ENCODE measurements around the gene ARAP2. TPM values are rescaled to one million over a fixed set of nuclear protein-coding genes. Genes with fewer than 3 reads are reported as not detected.

The ARAP2 gene
- total and polyA plus RNA-seq, 11 donors, result 0.38 to 17.0 (median 3.4) TPM

- Histone ChIP-seq H3K27me3 (no peaks in the 10 kb centered on the region), H3K9me3 (no peaks in the 10 kb centered on the region), H3K27ac (no peak overlapping the region), H3K36me3 (peaks cover 0 to 18% (median 0%) of the 10 kb centered on the region in 9 donors), H3K4me3 (no peak overlapping the region), H3K4me1 (peaks cover 0 to 7% (median 0%) of the 10 kb centered on the region in 12 donors)
- ATAC-seq (peak in 1 of 4 donors; percentile 56), DNase-seq (no peak)
- WGBS, 4 donors, result 80 to 86% (median 82%) methylated on average over 1 of the region's 1 CpG
- no peak for TF ChIP-seq CTCF (IDR thresholded peaks at IDR 0.05)
- TF ChIP-seq POLR2A (IDR thresholded peaks at IDR 0.05), result no peak
- intact Hi-C loops (cut with DNase I), result no loop called here
These were observed 101.8 kb downstream of the ARAP2 start for GRCh38 chr4:36142504-36142903.

GRCh38 chr4:36141186-36141585, 103.1 kb downstream of the ARAP2 start:
- WGBS, 4 donors, result 62 to 81% (median 71%) methylated on average over 1 of the region's 1 CpG
- Histone ChIP-seq H3K27me3 (no peaks in the 10 kb centered on the region), H3K4me3 (no peak overlapping the region), H3K9me3 (no peaks in the 10 kb centered on the region), H3K27ac (no peak overlapping the region), H3K4me1 (peaks cover 0 to 7% (median 0%) of the 10 kb centered on the region in 12 donors), H3K36me3 (peaks cover 0 to 6% (median 0%) of the 10 kb centered on the region in 9 donors)
- DNase-seq, result no peak
- intact Hi-C loops (cut with DNase I), result no loop called here
- TF ChIP-seq POLR2A (IDR thresholded peaks at IDR 0.05) (no peak), CTCF (IDR thresholded peaks at IDR 0.05) (no peak)
- ATAC-seq, result no peak

- ATAC-seq (no peak), DNase-seq (no peak)
- Histone ChIP-seq H3K4me1 (peaks cover 0 to 7% (median 0%) of the 10 kb centered on the region in 12 donors), H3K27me3 (no peaks in the 10 kb centered on the region), H3K4me3 (no peak overlapping the region), H3K27ac (no peak overlapping the region), H3K36me3 (peaks cover 0 to 5% (median 0%) of the 10 kb centered on the region in 9 donors), H3K9me3 (no peaks in the 10 kb centered on the region)
- TF ChIP-seq CTCF (IDR thresholded peaks at IDR 0.05) (no peak), POLR2A (IDR thresholded peaks at IDR 0.05) (no peak)
- intact Hi-C loops (cut with DNase I), result no loop called here
These were observed 103.9 kb downstream of the ARAP2 start for GRCh38 chr4:36140421-36140820.

- H3K9me3 ChIP-seq, result no peaks in the 10 kb centered on the region
- TF ChIP-seq CTCF (IDR thresholded peaks at IDR 0.05), result no peak
- no peak for TF ChIP-seq POLR2A (IDR thresholded peaks at IDR 0.05)
- H3K4me3 ChIP-seq, result no peak overlapping the region
- no peak overlapping the region for H3K27ac ChIP-seq
- no peaks in the 10 kb centered on the region for H3K27me3 ChIP-seq
- intact Hi-C loops (cut with DNase I), result no loop called here
- H3K4me1 ChIP-seq, result peaks cover 0 to 7% (median 0%) of the 10 kb centered on the region in 12 donors
- ATAC-seq (no peak), DNase-seq (no peak)
- no peaks in the 10 kb centered on the region for H3K36me3 ChIP-seq
These were observed 106.1 kb downstream of the ARAP2 start for GRCh38 chr4:36138220-36138619.
